ENCODE measurements around the gene TMEM267. TPM values are rescaled to one million over a fixed set of nuclear protein-coding genes. Genes with fewer than 3 reads are reported as not detected.
A peak's percentile ranks its signal among the peaks of the same experiment; 100 is the strongest.
"Not testable (repeated sequence)": the region's sequence is repeated elsewhere in the genome, so short reads cannot be mapped to it uniquely, and the experiment has no call there.

The TMEM267 gene
- total RNA-seq: 12.2 TPM

- peak; percentile 98 for DNase-seq
Observed at GRCh38 chr5:43483298-43484105, at the start of gene TMEM267. TMEM267 (minus strand) TSS chr5:43483865; CDS start chr5:43453969, 29,896 bp downstream.

GRCh38 chr5:43530648-43531047, 47.0 kb upstream of the TMEM267 start:
- no peak for DNase-seq

GRCh38 chr5:43523662-43524072, 40.0 kb upstream of the TMEM267 start:
- DNase-seq: peak; percentile 26

- no peak for DNase-seq
Observed at GRCh38 chr5:43520615-43521014, 37.0 kb upstream of the TMEM267 start.

- DNase-seq: no peak
Observed at GRCh38 chr5:43515678-43516048, 32.0 kb upstream of the TMEM267 start.

- DNase-seq: peak; percentile 99
Observed at GRCh38 chr5:43514816-43515677, 31.4 kb upstream of the TMEM267 start, which contains the start of gene C5orf34. C5orf34 (minus strand) TSS chr5:43515148; CDS start chr5:43509339, 5,809 bp downstream.

- no peak for DNase-seq
Observed at GRCh38 chr5:43514471-43514815, 30.8 kb upstream of the TMEM267 start.

GRCh38 chr5:43514025-43514424, 30.4 kb upstream of the TMEM267 start:
- peak; percentile 7 for DNase-seq

GRCh38 chr5:43511062-43511461, 27.4 kb upstream of the TMEM267 start:
- not testable (repeated sequence) for DNase-seq

GRCh38 chr5:43498581-43498980, 14.9 kb upstream of the TMEM267 start:
- no peak for DNase-seq

- DNase-seq: no peak
Observed at GRCh38 chr5:43497311-43498104, 13.8 kb upstream of the TMEM267 start.

- DNase-seq: no peak
Observed at GRCh38 chr5:43491326-43491725, 7.7 kb upstream of the TMEM267 start.

GRCh38 chr5:43486353-43486752, 2.7 kb upstream of the TMEM267 start:
- no peak for DNase-seq

GRCh38 chr5:43485406-43485805, 1.7 kb upstream of the TMEM267 start:
- no peak for DNase-seq

GRCh38 chr5:43484106-43484849, 613 bp upstream of the TMEM267 start:
- peak; percentile 92 for DNase-seq

- DNase-seq: peak; percentile 20
Observed at GRCh38 chr5:43482490-43483297, 971 bp downstream of the TMEM267 start.

GRCh38 chr5:43469671-43470391, 13.8 kb downstream of the TMEM267 start:
- no peak for DNase-seq

GRCh38 chr5:43467100-43467499, 16.6 kb downstream of the TMEM267 start:
- no peak for DNase-seq

- DNase-seq: not testable (repeated sequence)
Observed at GRCh38 chr5:43465455-43465854, 18.2 kb downstream of the TMEM267 start.

- no peak for DNase-seq
Observed at GRCh38 chr5:43461066-43461465, 22.6 kb downstream of the TMEM267 start.
